Kidney tubule cell (primary cell): ENCODE measurements around the gene HSPA1L.
"Not testable (repeated sequence)": the region's sequence is repeated elsewhere in the genome, so short reads cannot be mapped to it uniquely, and the experiment has no call there.

Experiments used
- DNase-seq: peaks from one replicate; pipeline ENCODE4 v3.0.0-alpha.2; 2018; ENCODE audit warnings: low spot score

HSPA1L gene

GRCh38 chr6:31813465-31813849, 1.6 kb downstream of the HSPA1L start:
- DNase-seq = no peak

DNA sequence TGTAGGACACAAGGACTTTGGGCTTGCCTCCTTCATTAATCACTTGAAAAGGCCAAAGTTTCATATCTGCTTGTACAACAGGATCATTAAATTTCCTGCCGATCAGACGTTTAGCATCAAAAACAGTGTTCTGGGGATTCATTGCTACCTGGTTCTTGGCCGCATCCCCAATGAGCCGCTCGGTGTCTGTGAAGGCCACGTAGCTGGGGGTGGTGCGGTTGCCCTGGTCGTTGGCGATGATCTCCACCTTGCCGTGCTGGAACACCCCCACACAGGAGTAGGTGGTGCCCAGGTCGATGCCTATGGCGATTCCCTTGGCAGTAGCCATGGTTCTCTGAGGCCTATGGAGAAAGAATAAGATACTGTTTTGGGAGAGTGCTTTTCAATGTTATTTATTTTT, 3.4 kb downstream of the HSPA1L start:
- no peak for DNase-seq

GRCh38 chr6:31808599-31808998, 6.5 kb downstream of the HSPA1L start:
- DNase-seq = not testable (repeated sequence)

- DNase-seq = peak; percentile 97
Observed at GRCh38 chr6:31806470-31807272, 8.4 kb downstream of the HSPA1L start, which contains the start of gene LSM2. Gene LSM2 (minus strand): TSS chr6:31806966. CDS start chr6:31806757, 209 bp downstream.

GRCh38 chr6:31805939-31806469, 9.1 kb downstream of the HSPA1L start:
- DNase-seq = no peak

- not testable (repeated sequence) for DNase-seq
Observed at GRCh38 chr6:31801031-31801927, 13.8 kb downstream of the HSPA1L start.

DNA sequence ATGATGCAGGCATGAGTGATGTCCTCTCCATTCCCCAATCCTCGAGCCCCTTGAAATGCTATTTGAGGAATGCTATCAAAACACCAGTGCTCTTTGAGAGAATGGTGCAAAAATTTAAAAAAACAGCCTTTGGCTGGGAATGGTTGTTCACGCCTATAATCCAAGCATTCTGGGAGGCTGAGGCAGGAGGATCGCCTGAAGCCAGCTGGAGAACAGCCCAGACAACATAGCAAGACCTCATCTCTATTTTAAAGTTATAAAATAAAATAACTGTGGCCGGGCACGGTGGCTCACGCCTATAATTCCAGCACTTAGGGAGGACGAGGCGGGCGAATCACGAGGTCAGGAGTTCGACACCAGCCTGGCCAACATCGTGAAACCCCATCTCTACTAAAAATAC, 15.3 kb downstream of the HSPA1L start:
- DNase-seq = no peak

- no peak for DNase-seq
Observed at GRCh38 chr6:31797588-31797987, 17.5 kb downstream of the HSPA1L start.

DNA sequence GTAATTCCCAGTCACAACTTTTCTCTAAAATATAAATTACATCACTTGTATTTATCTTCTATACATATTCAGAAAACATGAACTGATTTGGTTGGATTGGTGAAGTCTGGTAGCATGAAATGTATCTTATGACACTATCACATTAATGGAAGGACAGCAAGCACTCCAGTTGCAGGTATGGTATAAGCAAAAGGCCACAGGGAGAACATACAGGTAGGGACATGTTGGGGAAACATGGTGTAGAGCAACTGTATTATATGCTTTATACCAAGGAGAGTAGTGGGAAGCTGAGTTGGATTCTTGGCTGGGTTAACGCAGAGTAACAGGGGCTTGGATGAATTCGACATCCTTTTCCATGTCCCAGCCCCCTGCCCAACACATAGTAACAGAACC, 18.1 kb downstream of the HSPA1L start:
- no peak for DNase-seq

GRCh38 chr6:31795616-31796298, 19.3 kb downstream of the HSPA1L start, which contains the start of gene VARS1:
Gene VARS1 (minus strand): TSS chr6:31795752. CDS start chr6:31795217, 535 bp downstream.
- DNase-seq = peak; percentile 95

DNA sequence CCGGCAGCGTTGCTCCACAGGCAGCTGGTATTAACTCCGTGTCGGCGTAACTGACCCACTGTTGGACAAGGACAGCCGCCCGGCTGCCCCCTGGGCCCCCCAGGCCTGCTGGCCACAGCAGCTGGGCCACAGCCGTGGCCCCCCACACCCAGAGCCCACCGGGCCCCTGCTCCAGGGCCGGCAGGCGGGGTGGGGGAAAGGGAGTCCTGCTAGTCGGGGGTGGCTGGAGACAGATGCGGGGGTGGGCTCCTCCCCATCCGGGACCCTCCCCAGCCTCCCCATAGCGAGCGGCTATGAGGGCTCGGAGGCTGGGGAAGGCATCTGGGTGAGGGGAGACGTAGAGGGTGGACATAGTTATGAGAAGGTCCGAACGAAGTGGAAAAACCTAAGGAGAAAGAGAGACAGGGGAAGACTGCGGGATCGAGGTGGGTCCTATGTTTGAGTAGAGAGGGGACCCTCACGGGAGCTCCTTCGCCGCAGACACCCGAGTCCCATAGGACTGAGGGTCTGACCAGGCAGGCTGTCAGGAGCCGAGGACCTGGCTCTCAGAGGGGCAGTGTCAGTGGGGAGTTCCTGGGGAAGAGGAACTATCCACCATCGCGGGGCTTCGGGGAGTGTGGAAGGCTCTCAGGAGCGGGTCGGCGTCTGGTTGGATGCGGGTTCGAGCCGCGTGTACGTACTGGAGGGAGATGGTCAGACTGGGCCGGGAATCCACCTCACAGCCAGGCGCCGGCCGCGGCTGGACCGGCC, 20.0 kb downstream of the HSPA1L start:
- no peak for DNase-seq

- DNase-seq = peak; percentile 39
Observed at GRCh38 chr6:31794294-31794865, 20.7 kb downstream of the HSPA1L start.

DNA sequence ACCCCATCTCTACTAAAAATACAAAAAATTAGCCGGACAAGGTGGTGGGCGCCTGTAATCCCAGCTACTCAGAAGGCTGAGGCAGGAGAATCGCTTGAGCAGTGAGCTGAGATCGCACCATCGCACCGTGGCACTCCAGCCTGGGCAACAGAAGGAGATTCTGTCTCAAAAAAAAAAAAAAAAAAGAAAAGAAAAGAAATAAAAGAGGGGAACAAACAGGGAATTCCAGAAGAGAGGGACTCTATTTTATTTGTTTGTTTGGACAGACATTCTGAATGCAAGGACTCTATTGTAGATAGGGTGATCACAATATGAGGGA, 21.2 kb downstream of the HSPA1L start:
- not testable (repeated sequence) for DNase-seq

- peak; percentile 97 for DNase-seq
Observed at GRCh38 chr6:31792761-31793171, 22.3 kb downstream of the HSPA1L start.

DNA sequence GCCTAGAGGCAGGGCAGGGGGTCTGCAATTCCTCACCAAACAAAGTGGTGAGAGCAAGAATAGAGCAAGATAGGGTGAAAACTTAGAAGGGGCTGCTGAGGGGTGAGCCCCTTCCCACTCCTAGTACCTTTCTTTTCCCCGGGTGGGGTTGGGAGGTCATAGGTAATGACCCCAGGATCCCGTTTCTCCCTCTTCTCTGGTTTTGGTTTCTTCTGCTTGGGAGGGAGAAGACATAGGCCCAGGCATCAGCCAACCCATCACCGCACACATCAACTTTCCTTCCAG, 23.1 kb downstream of the HSPA1L start:
- DNase-seq = no peak

DNA sequence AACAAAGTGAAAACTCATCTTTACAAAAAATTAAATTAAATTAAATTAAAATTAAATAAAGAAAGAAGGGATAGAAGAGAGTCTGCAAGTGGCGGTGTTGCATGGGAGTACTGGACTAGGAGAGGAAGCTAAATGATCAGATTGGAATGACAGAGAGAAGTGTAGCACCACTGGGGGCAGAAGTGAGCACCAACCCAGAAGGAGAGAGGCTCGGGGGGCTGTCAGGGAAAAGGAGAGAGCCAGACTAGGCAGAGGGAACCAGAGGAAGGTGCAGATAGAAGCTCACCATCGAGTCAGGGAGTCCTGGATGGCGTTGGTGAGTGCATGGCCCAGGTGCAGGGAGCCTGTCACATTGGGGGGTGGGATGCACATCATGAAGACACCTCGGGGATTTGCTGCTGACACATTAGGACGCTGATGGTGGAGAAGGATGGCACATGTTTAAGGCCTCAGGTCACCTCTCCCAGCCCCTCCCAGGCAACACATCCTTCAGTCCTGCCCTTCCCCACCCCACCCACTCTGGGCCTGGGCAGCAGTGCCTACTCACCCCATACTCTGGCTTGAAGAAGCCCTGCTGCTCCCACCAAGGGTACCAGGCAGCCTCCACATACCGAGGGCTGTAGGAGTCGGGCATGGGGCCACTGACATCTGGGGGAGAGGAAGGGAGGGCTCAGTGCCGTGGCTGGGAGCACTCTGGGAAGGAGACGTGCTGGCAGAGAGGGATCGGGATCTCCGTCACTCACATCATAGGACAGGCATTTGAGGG, 23.6 kb downstream of the HSPA1L start:
- peak; percentile 38 for DNase-seq

GRCh38 chr6:31785475-31785874, 29.6 kb downstream of the HSPA1L start:
- no peak for DNase-seq

GRCh38 chr6:31784098-31784925, 30.8 kb downstream of the HSPA1L start:
- DNase-seq = no peak

- no peak for DNase-seq
Observed at GRCh38 chr6:31782126-31782855, 32.8 kb downstream of the HSPA1L start.
